SK-N-SH (cell line): ENCODE results near the gene TDRKH. TPM values are rescaled to one million over a fixed set of nuclear protein-coding genes. Genes with fewer than 3 reads are reported as not detected.

Source experiments
- CTCF ChIA-PET: fragments of 300-600, 350-600 bp; formaldehyde crosslinking; extraction: SDS; loops from one replicate; lab custom pipeline; 2021; lab: Yijun Ruan, JAX
- POLR2A ChIA-PET: fragments of 350-600 bp; sonication (Branson Sonifier 250); formaldehyde crosslinking; extraction: SDS; loops from one replicate; lab custom pipeline; 2020; ENCODE audit warnings: antibody characterized with exemption, inconsistent platforms; lab: Yijun Ruan, JAX
- DNase-seq: peaks from one replicate; pipeline ENCODE4 v3.0.0; 2012
- H2AFZ ChIP-seq: fragments of 200-600 bp; sonication (generic); 2 replicates; pipeline ENCODE4 v1.8.1; 2016; ENCODE audit warnings: antibody characterized with exemption, mild to moderate bottlenecking, low read depth
- H3F3A ChIP-seq: fragments of 200-600 bp; sonication (generic); replicated peaks from 2 replicates; pipeline ENCODE3; 2016; ENCODE audit warnings: antibody characterized with exemption, mild to moderate bottlenecking; ENCODE audit not compliant: insufficient read depth
- H3K27ac ChIP-seq, 2 experiments: fragments of 200-500 bp in 1 of 2; fragments of 200-600 bp in 1 of 2; sonication (Bioruptor generic) in 1 of 2; sonication (generic), shearing (Covaris generic) in 1 of 2; 2 replicates each; pipeline versions ENCODE4 v1.5.1 to v1.6.1; 2014 to 2016; ENCODE audit warnings: low read depth in 2 of 2, inconsistent platforms in 1 of 2, low read length in 1 of 2, mild to moderate bottlenecking in 1 of 2, mixed read lengths in 1 of 2
- H3K27me3 ChIP-seq: fragments of 200-600 bp; sonication (generic), shearing (Covaris generic); 2 replicates; pipeline ENCODE4 v1.6.1; 2016; ENCODE audit warnings: mixed run types; ENCODE audit not compliant: insufficient read depth
- H3K36me3 ChIP-seq, 2 experiments: fragments of 200-500 bp in 1 of 2; fragments of 200-600 bp in 1 of 2; sonication (Bioruptor generic) in 1 of 2; sonication (generic) in 1 of 2; replicated peaks in 1 of 2; 2 replicates each; pipeline versions ENCODE3 to v1.5.1; 2014 to 2016; ENCODE audit warnings: low read length in 1 of 2, mild to moderate bottlenecking in 1 of 2; ENCODE audit not compliant: insufficient read depth in 2 of 2, control insufficient read depth in 1 of 2
- H3K4me1 ChIP-seq, 2 experiments: fragments of 200-500 bp in 1 of 2; fragments of 200-600 bp in 1 of 2; sonication (Bioruptor generic) in 1 of 2; sonication (generic), shearing (Covaris generic) in 1 of 2; 2 replicates each; pipeline versions ENCODE4 v1.5.1 to v1.6.1; 2014 to 2016; ENCODE audit warnings: low read depth in 1 of 2, low read length in 1 of 2, mixed run types in 1 of 2; ENCODE audit not compliant: insufficient read depth in 2 of 2, control insufficient read depth in 1 of 2
- H3K4me2 ChIP-seq: fragments of 200-600 bp; sonication (generic), shearing (Covaris generic); 2 replicates; pipeline ENCODE4 v1.6.1; 2017; ENCODE audit warnings: mixed run types
- H3K4me3 ChIP-seq, 2 experiments: fragments of 200-500 bp in 1 of 2; fragments of 200-600 bp in 1 of 2; sonication (Bioruptor generic) in 1 of 2; sonication (generic), shearing (Covaris generic) in 1 of 2; 2 replicates each; pipeline versions ENCODE4 v1.5.1 to v1.8.1; 2014 to 2016; ENCODE audit warnings: low read depth in 2 of 2, inconsistent platforms in 1 of 2, low read length in 1 of 2, mild to moderate bottlenecking in 1 of 2, mixed read lengths in 1 of 2, moderate library complexity in 1 of 2
- H3K79me2 ChIP-seq: fragments of 200-600 bp; sonication (generic); 2 replicates; pipeline ENCODE4 v1.8.1; 2017; ENCODE audit warnings: mild to moderate bottlenecking; ENCODE audit not compliant: insufficient read depth
- H3K9ac ChIP-seq: fragments of 200-600 bp; sonication (generic); 2 replicates; pipeline ENCODE4 v1.6.1; 2017; ENCODE audit warnings: mixed run types
- H3K9me2 ChIP-seq: fragments of 200-600 bp; sonication (generic); 2 replicates; pipeline ENCODE4 v1.6.1; 2017; ENCODE audit warnings: mixed run types
- H3K9me3 ChIP-seq: fragments of 200-600 bp; sonication (generic); 2 replicates; pipeline ENCODE4 v1.6.1; 2017; ENCODE audit warnings: mixed run types, mild to moderate bottlenecking, moderate library complexity
- H4K20me1 ChIP-seq: fragments of 200-600 bp; sonication (generic); 2 replicates; pipeline ENCODE4 v1.6.1; 2017; ENCODE audit warnings: mild to moderate bottlenecking, mixed run types; ENCODE audit not compliant: insufficient read depth
- CTCF ChIP-seq: fragments of 200-600 bp; sonication (generic); IDR thresholded peaks from 2 replicates; pipeline ENCODE4 v1.6.1; 2017; ENCODE audit warnings: antibody characterized with exemption, mild to moderate bottlenecking, moderate library complexity
- EP300 ChIP-seq, 2 experiments: IDR thresholded peaks; 2 replicates each; pipeline versions ENCODE4 v1.4.0 to v1.6.1; 2012; ENCODE audit warnings: borderline replicate concordance in 1 of 2, low read depth in 1 of 2, low read length in 1 of 2
- JUND ChIP-seq: IDR thresholded peaks from 2 replicates; pipeline ENCODE4 v1.4.0; 2012
- MXI1 ChIP-seq: IDR thresholded peaks from 2 replicates; pipeline ENCODE4 v1.6.1; 2012; ENCODE audit warnings: mild to moderate bottlenecking, low read depth, low read length, improper control_type of control experiment
- NRF1 ChIP-seq: IDR thresholded peaks from 2 replicates; pipeline ENCODE4 v1.6.1; 2012; ENCODE audit warnings: low read depth, mild to moderate bottlenecking, low read length
- RAD21 ChIP-seq: IDR thresholded peaks from 2 replicates; pipeline ENCODE4 v1.6.1; 2012; ENCODE audit warnings: mild to moderate bottlenecking, low read length
- RXRA ChIP-seq: IDR thresholded peaks from 2 replicates; pipeline ENCODE4 v1.4.0; 2012; ENCODE audit warnings: low read depth, mild to moderate bottlenecking, borderline replicate concordance
- SIN3A ChIP-seq: IDR thresholded peaks from 2 replicates; pipeline ENCODE4 v1.6.1; 2012; ENCODE audit warnings: low read depth, mild to moderate bottlenecking, low read length, moderate library complexity, borderline replicate concordance
- SMC3 ChIP-seq: IDR thresholded peaks from 2 replicates; pipeline ENCODE4 v1.6.1; 2012; ENCODE audit warnings: low read depth, low read length, improper control_type of control experiment
- TEAD4 ChIP-seq: IDR thresholded peaks from 2 replicates; pipeline ENCODE4 v1.4.0; 2012; ENCODE audit warnings: mild to moderate bottlenecking, borderline replicate concordance; ENCODE audit not compliant: insufficient read depth
- USF2 ChIP-seq: fragments of 150-350 bp; IDR thresholded peaks from 2 replicates; pipeline ENCODE4 v1.6.1; 2017; ENCODE audit warnings: antibody characterized with exemption, low read length, low read depth, borderline replicate concordance
- YY1 ChIP-seq: IDR thresholded peaks from 2 replicates; pipeline ENCODE4 v1.4.0; 2012; ENCODE audit warnings: low read depth, mild to moderate bottlenecking
- ZBTB33 ChIP-seq: IDR thresholded peaks from 2 replicates; pipeline ENCODE4 v1.4.0; 2012; ENCODE audit warnings: low read depth, borderline replicate concordance
- WGBS: methylation state at CpG from one replicate; pipeline ENCODE4 v1.1.6; 2017; ENCODE audit warnings: low lambda C conversion rate; 5-methylcytosine and 5-hydroxymethylcytosine counted together
- polyA plus RNA-seq, 3 experiments: library from polyadenylated mRNA; depleted of rRNA; stranded (reverse); fragments of >200 nt; gene quantifications; 2 replicates each; pipeline ENCODE4 v1.2.3, GENCODE V29; 2012
- TF ChIP-seq, protein P1 (sequence below): IDR thresholded peaks from 2 replicates; pipeline ENCODE4 v1.6.1; 2012; ENCODE audit warnings: mild to moderate bottlenecking, low read depth, low read length, moderate library complexity
- TF ChIP-seq, protein P2 (sequence below): IDR thresholded peaks from 2 replicates; pipeline ENCODE4 v1.4.0; 2012; ENCODE audit warnings: low read depth
- TF ChIP-seq, protein P3 (sequence below): IDR thresholded peaks from 2 replicates; pipeline ENCODE4 v1.4.0; 2012; ENCODE audit warnings: low read depth, borderline replicate concordance
- TF ChIP-seq, protein P4 (sequence below): fragments of 150-350 bp; IDR thresholded peaks from 2 replicates; pipeline ENCODE4 v1.6.1; 2016; ENCODE audit warnings: mild to moderate bottlenecking, low read depth, low read length

The TDRKH gene
- polyA plus RNA-seq, 1 of the 3 experiments (the other 2 are of a cell fraction): 1.9 TPM

- TF ChIP-seq, protein P1, sequence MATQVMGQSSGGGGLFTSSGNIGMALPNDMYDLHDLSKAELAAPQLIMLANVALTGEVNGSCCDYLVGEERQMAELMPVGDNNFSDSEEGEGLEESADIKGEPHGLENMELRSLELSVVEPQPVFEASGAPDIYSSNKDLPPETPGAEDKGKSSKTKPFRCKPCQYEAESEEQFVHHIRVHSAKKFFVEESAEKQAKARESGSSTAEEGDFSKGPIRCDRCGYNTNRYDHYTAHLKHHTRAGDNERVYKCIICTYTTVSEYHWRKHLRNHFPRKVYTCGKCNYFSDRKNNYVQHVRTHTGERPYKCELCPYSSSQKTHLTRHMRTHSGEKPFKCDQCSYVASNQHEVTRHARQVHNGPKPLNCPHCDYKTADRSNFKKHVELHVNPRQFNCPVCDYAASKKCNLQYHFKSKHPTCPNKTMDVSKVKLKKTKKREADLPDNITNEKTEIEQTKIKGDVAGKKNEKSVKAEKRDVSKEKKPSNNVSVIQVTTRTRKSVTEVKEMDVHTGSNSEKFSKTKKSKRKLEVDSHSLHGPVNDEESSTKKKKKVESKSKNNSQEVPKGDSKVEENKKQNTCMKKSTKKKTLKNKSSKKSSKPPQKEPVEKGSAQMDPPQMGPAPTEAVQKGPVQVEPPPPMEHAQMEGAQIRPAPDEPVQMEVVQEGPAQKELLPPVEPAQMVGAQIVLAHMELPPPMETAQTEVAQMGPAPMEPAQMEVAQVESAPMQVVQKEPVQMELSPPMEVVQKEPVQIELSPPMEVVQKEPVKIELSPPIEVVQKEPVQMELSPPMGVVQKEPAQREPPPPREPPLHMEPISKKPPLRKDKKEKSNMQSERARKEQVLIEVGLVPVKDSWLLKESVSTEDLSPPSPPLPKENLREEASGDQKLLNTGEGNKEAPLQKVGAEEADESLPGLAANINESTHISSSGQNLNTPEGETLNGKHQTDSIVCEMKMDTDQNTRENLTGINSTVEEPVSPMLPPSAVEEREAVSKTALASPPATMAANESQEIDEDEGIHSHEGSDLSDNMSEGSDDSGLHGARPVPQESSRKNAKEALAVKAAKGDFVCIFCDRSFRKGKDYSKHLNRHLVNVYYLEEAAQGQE: no peak
- TF ChIP-seq EP300 (IDR thresholded peaks at IDR 0.05; ENCODE audit: borderline replicate concordance in 1 of 2, low read depth in 1 of 2, low read length in 1 of 2) (no peak), NRF1 (no peak), USF2 (no peak), MXI1 (no peak), RAD21 (no peak), YY1 (no peak), SIN3A (no peak)
- TF ChIP-seq, protein P2, sequence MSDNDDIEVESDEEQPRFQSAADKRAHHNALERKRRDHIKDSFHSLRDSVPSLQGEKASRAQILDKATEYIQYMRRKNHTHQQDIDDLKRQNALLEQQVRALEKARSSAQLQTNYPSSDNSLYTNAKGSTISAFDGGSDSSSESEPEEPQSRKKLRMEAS: no peak
- TF ChIP-seq, protein P3, sequence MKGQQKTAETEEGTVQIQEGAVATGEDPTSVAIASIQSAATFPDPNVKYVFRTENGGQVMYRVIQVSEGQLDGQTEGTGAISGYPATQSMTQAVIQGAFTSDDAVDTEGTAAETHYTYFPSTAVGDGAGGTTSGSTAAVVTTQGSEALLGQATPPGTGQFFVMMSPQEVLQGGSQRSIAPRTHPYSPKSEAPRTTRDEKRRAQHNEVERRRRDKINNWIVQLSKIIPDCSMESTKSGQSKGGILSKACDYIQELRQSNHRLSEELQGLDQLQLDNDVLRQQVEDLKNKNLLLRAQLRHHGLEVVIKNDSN: no peak
Observed at GRCh38 chr1:151776665-151777062, 13.6 kb downstream of the TDRKH start (continued).

- 94% methylated on average over 7 of the region's 7 CpGs for WGBS
- Histone ChIP-seq H3F3A (no peaks in the 10 kb centered on the region), H3K4me3 (no peak overlapping the region), H3K9me2 (no peaks in the 10 kb centered on the region), H4K20me1 (no peaks in the 10 kb centered on the region), H3K9me3 (no peaks in the 10 kb centered on the region), H3K9ac (no peak overlapping the region), H3K36me3 (peaks cover 3 to 25% of the 10 kb centered on the region in 2 experiments), H3K27ac (no peak overlapping the region), H3K27me3 (no peaks in the 10 kb centered on the region), H3K4me2 (no peak overlapping the region), H3K4me1 (no peaks in the 10 kb centered on the region), H3K79me2 (no peaks in the 10 kb centered on the region), H2AFZ (no peak overlapping the region)
- POLR2A ChIA-PET: interaction anchor here (0.6 to 0.9 kb wide), 2 partner anchors 12 to 817 kb away, joined by 3 read pairs; no protein-coding TSS in a partner anchor
- CTCF ChIA-PET: interaction anchor here (0.9 kb wide), 1 partner anchor 60 kb away, joined by 3 read pairs; no protein-coding TSS in a partner anchor
- DNase-seq: no peak
- TF ChIP-seq CTCF: no peak
- TF ChIP-seq, protein P4, sequence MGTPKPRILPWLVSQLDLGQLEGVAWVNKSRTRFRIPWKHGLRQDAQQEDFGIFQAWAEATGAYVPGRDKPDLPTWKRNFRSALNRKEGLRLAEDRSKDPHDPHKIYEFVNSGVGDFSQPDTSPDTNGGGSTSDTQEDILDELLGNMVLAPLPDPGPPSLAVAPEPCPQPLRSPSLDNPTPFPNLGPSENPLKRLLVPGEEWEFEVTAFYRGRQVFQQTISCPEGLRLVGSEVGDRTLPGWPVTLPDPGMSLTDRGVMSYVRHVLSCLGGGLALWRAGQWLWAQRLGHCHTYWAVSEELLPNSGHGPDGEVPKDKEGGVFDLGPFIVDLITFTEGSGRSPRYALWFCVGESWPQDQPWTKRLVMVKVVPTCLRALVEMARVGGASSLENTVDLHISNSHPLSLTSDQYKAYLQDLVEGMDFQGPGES: no peak
- TF ChIP-seq SMC3: no peak
- TF ChIP-seq RXRA: no peak
- TF ChIP-seq JUND: no peak
- TF ChIP-seq TEAD4: no peak
- TF ChIP-seq USF2: no peak
- no peak for TF ChIP-seq ZBTB33
- TF ChIP-seq YY1: no peak
Observed at GRCh38 chr1:151775894-151776664, 14.2 kb downstream of the TDRKH start.
